Osteocyte (in vitro differentiated cells): ENCODE measurements around the gene NDUFA7. TPM values are rescaled to one million over a fixed set of nuclear protein-coding genes. Genes with fewer than 3 reads are reported as not detected.
A peak's percentile ranks its signal among the peaks of the same experiment; 100 is the strongest.

ENCODE experiments used
- DNase-seq: peaks from one replicate; pipeline ENCODE4 v3.0.0; 2021; ENCODE audit warnings: mixed read lengths; ENCODE audit not compliant: unreplicated experiment; ENCODE audit errors: extremely low spot score
- H3K27ac Mint-ChIP-seq: one replicate; pipeline ENCODE4 v1.8.0; 2021; ENCODE audit warnings: mild to moderate bottlenecking, mixed read lengths; ENCODE audit not compliant: unreplicated experiment
- H3K27me3 Mint-ChIP-seq: one replicate; pipeline ENCODE4 v1.8.0; 2021; ENCODE audit warnings: mixed read lengths; ENCODE audit not compliant: unreplicated experiment
- H3K36me3 Mint-ChIP-seq: one replicate; pipeline ENCODE4 v1.8.0; 2021; ENCODE audit warnings: mixed read lengths; ENCODE audit not compliant: unreplicated experiment
- H3K4me1 Mint-ChIP-seq: one replicate; pipeline ENCODE4 v1.8.0; 2021; ENCODE audit warnings: mixed read lengths; ENCODE audit not compliant: unreplicated experiment
- H3K4me3 Mint-ChIP-seq: one replicate; pipeline ENCODE4 v1.8.0; 2021; ENCODE audit warnings: mild to moderate bottlenecking, moderate library complexity, mixed read lengths; ENCODE audit not compliant: unreplicated experiment
- H3K9me3 Mint-ChIP-seq: one replicate; pipeline ENCODE4 v1.8.0; 2021; ENCODE audit warnings: mixed read lengths; ENCODE audit not compliant: unreplicated experiment
- CTCF ChIP-seq: fragments of 200-600 bp; sonication (generic); IDR thresholded peaks from 2 replicates; pipeline ENCODE4 v1.5.0; 2021; ENCODE audit warnings: antibody characterized with exemption, mild to moderate bottlenecking, moderate library complexity
- total RNA-seq: library from RNA; stranded (reverse); gene quantifications from 2 replicates; pipeline ENCODE4 v1.2.1, GENCODE V29; 2021

Gene NDUFA7
- total RNA-seq, 1 donor from 2014 or later, result 35.4 TPM

DNA sequence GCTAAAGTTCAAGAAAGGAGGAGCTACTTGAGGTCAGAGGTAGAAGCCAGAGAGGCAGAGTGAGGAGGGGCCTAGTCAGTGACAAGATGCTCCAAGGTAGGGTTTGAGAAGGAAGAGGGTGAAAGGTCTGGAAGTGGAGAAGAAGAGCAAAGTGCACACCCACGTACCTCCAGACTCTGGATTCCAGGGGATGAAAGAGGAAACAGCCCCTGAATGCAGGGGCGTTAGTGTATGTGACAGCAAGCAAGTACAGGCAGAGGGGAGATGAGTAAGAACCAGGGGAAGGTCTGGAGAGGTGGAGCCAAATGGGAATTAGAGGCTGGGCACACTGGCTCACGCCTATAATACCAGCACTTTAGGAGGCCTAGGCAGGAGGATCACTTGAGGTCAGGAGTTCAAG, 8.8 kb upstream of the NDUFA7 start:
- no peaks in the 10 kb centered on the region for H3K9me3 Mint-ChIP-seq
- no peak overlapping the region for H3K4me3 Mint-ChIP-seq
- no peak overlapping the region for H3K27ac Mint-ChIP-seq
- TF ChIP-seq CTCF, result no peak
- peaks cover 2% of the 10 kb centered on the region for H3K4me1 Mint-ChIP-seq
- DNase-seq, result no peak
- no peaks in the 10 kb centered on the region for H3K36me3 Mint-ChIP-seq
- peaks cover 18% of the 10 kb centered on the region for H3K27me3 Mint-ChIP-seq

GRCh38 chr19:8325454-8325853, 4.3 kb upstream of the NDUFA7 start:
- no peaks in the 10 kb centered on the region for H3K9me3 Mint-ChIP-seq
- no peak for DNase-seq
- TF ChIP-seq CTCF, result no peak
- no peak overlapping the region for H3K4me3 Mint-ChIP-seq
- peaks cover 8% of the 10 kb centered on the region for H3K36me3 Mint-ChIP-seq
- peaks cover 7% of the 10 kb centered on the region for H3K27me3 Mint-ChIP-seq
- H3K4me1 Mint-ChIP-seq, result peaks cover 22% of the 10 kb centered on the region
- no peak overlapping the region for H3K27ac Mint-ChIP-seq

GRCh38 chr19:8324186-8325050, 3.2 kb upstream of the NDUFA7 start:
- DNase-seq, result no peak
- peaks cover 8% of the 10 kb centered on the region for H3K36me3 Mint-ChIP-seq
- H3K27ac Mint-ChIP-seq, result no peak overlapping the region
- peaks cover 5% of the 10 kb centered on the region for H3K27me3 Mint-ChIP-seq
- TF ChIP-seq CTCF, result no peak
- peaks cover 31% of the 10 kb centered on the region for H3K4me1 Mint-ChIP-seq
- H3K9me3 Mint-ChIP-seq, result no peaks in the 10 kb centered on the region
- H3K4me3 Mint-ChIP-seq, result no peak overlapping the region

GRCh38 chr19:8323781-8324185, 2.6 kb upstream of the NDUFA7 start:
- H3K27me3 Mint-ChIP-seq, result peaks cover 5% of the 10 kb centered on the region
- DNase-seq, result no peak
- no peaks in the 10 kb centered on the region for H3K9me3 Mint-ChIP-seq
- no peak overlapping the region for H3K27ac Mint-ChIP-seq
- no peak overlapping the region for H3K4me3 Mint-ChIP-seq
- peaks cover 8% of the 10 kb centered on the region for H3K36me3 Mint-ChIP-seq
- TF ChIP-seq CTCF, result no peak
- H3K4me1 Mint-ChIP-seq, result peaks cover 34% of the 10 kb centered on the region

DNA sequence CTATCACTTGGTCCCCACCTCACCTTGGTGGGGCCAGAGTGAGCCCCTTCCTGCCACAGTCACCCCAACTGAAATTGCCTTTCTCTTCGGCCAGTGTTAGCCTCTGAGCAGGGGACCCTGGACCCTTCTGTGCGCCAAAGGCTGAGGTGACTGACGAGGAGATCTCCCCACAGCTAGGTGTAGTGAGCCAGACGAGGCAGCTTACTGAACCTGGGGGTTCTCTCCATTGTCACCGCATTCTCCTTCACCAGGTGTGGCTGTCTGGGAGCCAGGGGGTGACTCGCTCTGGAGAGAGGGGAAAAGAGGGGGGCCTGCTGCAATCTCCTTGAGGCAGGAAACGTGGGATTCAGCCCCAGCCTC, 1.4 kb upstream of the NDUFA7 start:
- Mint-ChIP-seq H3K4me1 (peaks cover 34% of the 10 kb centered on the region), H3K27me3 (no peaks in the 10 kb centered on the region), H3K27ac (no peak overlapping the region), H3K9me3 (no peaks in the 10 kb centered on the region), H3K36me3 (peaks cover 8% of the 10 kb centered on the region), H3K4me3 (peak overlapping the region; percentile 99)
- DNase-seq, result no peak
- TF ChIP-seq CTCF, result no peak
